HG03575 (cell line): ENCODE results near the gene GATA3.

Source experiments
- ATAC-seq: cut with Tn5 transposase; IDR thresholded peaks from one replicate; pipeline ENCODE4 v1.9.1; 2021; ENCODE audit not compliant: unreplicated experiment, insufficient number of reproducible peaks, low FRiP score; ENCODE audit errors: extremely low read depth

Gene GATA3

GRCh38 chr10:8084799-8085198, 30.3 kb downstream of the GATA3 start:
- no peak for ATAC-seq

- ATAC-seq = no peak
Observed at GRCh38 chr10:8085251-8085650, 30.8 kb downstream of the GATA3 start.

- no peak for ATAC-seq
Observed at GRCh38 chr10:8086315-8086714, 31.8 kb downstream of the GATA3 start.

- ATAC-seq = no peak
Observed at GRCh38 chr10:8088504-8088903, 34.0 kb downstream of the GATA3 start.

GRCh38 chr10:8092428-8092827, 37.9 kb downstream of the GATA3 start:
- no peak for ATAC-seq

GRCh38 chr10:8095959-8096358, 41.5 kb downstream of the GATA3 start:
- ATAC-seq = no peak

- ATAC-seq = no peak
Observed at GRCh38 chr10:8096931-8097330, 42.4 kb downstream of the GATA3 start.

GRCh38 chr10:8100366-8100765, 45.9 kb downstream of the GATA3 start:
- no peak for ATAC-seq

GRCh38 chr10:8102708-8103401, 48.4 kb downstream of the GATA3 start:
- ATAC-seq = no peak

GRCh38 chr10:8103543-8103942, 49.1 kb downstream of the GATA3 start:
- ATAC-seq = no peak

- no peak for ATAC-seq
Observed at GRCh38 chr10:8104005-8104404, 49.5 kb downstream of the GATA3 start.

GRCh38 chr10:8104721-8105120, 50.2 kb downstream of the GATA3 start:
- no peak for ATAC-seq

- ATAC-seq = no peak
Observed at GRCh38 chr10:8105932-8106331, 51.4 kb downstream of the GATA3 start.

GRCh38 chr10:8112230-8112905, 57.9 kb downstream of the GATA3 start:
- no peak for ATAC-seq

- ATAC-seq = no peak
Observed at GRCh38 chr10:8112942-8113442, 58.5 kb downstream of the GATA3 start.

- ATAC-seq = no peak
Observed at GRCh38 chr10:8113616-8114015, 59.1 kb downstream of the GATA3 start.

- ATAC-seq = no peak
Observed at GRCh38 chr10:8114741-8115617, 60.5 kb downstream of the GATA3 start.

- no peak for ATAC-seq
Observed at GRCh38 chr10:8115618-8115980, 61.1 kb downstream of the GATA3 start.

- no peak for ATAC-seq
Observed at GRCh38 chr10:8116474-8116873, 62.0 kb downstream of the GATA3 start.
